Left ventricle myocardium inferior (tissue), 1 donor: ENCODE measurements around the gene TGFBR1. TPM values are rescaled to one million over a fixed set of nuclear protein-coding genes. Genes with fewer than 3 reads are reported as not detected.

Experiments used
- DNase-seq: peaks from one replicate; pipeline ENCODE4 v3.0.0-alpha.2; 2020
- H3K27ac ChIP-seq: fragments of 200-600 bp; replicated peaks from 2 replicates; pipeline ENCODE4 v1.8.0; 2021
- H3K27me3 ChIP-seq: fragments of 200-600 bp; 2 replicates; pipeline ENCODE4 v1.8.0; 2021; ENCODE audit warnings: low read depth
- H3K36me3 ChIP-seq: fragments of 200-600 bp; 2 replicates; pipeline ENCODE4 v1.8.0; 2021
- H3K4me1 ChIP-seq: fragments of 200-600 bp; 2 replicates; pipeline ENCODE4 v1.8.0; 2021
- H3K4me3 ChIP-seq: fragments of 200-600 bp; 2 replicates; pipeline ENCODE4 v1.8.0; 2021; ENCODE audit warnings: mild to moderate bottlenecking, moderate library complexity
- H3K9me3 ChIP-seq: fragments of 200-600 bp; replicated peaks from 2 replicates; pipeline ENCODE4 v1.8.0; 2021
- CTCF ChIP-seq: fragments of 200-600 bp; IDR thresholded peaks from 2 replicates; pipeline ENCODE4 v1.8.0; 2021; ENCODE audit warnings: antibody characterized with exemption, mild to moderate bottlenecking, borderline replicate concordance
- intact Hi-C: fragments of 100-400 bp; cut with micrococcal nuclease; formaldehyde crosslinking; loops from one replicate; pipeline ENCODE4 v1.11.0; 2022
- total RNA-seq: library from RNA; stranded (reverse); fragmentation: NEBNext Ultra II Directional; extraction: Animal tissue kit (Norgen Biotek cat#: 25700); gene quantifications from one replicate; pipeline ENCODE4 v1.2.1, GENCODE V29; 2021
- donor health status: DM: no; HTN: yes; CAD: no; lungs with severe emphysema.

Gene TGFBR1
- total RNA-seq, 1 donor from 2014 or later = 12.3 TPM

GRCh38 chr9:99176527-99177013, 71.7 kb downstream of the TGFBR1 start:
- Histone ChIP-seq H3K27me3 (peaks cover 3% of the 10 kb centered on the region), H3K4me1 (no peaks in the 10 kb centered on the region), H3K4me3 (no peak overlapping the region), H3K27ac (no peak overlapping the region), H3K36me3 (no peaks in the 10 kb centered on the region), H3K9me3 (no peaks in the 10 kb centered on the region)
- no peak for TF ChIP-seq CTCF
- no peak for DNase-seq
- intact Hi-C loops = no loop called here

GRCh38 chr9:99177576-99178366, 72.9 kb downstream of the TGFBR1 start:
- H3K27ac ChIP-seq = no peak overlapping the region
- intact Hi-C loops = no loop called here
- no peak overlapping the region for H3K4me3 ChIP-seq
- no peak for DNase-seq
- no peak for TF ChIP-seq CTCF
- no peaks in the 10 kb centered on the region for H3K36me3 ChIP-seq
- H3K4me1 ChIP-seq = no peaks in the 10 kb centered on the region
- no peaks in the 10 kb centered on the region for H3K9me3 ChIP-seq
- peaks cover 1% of the 10 kb centered on the region for H3K27me3 ChIP-seq

- no peak overlapping the region for H3K27ac ChIP-seq
- H3K36me3 ChIP-seq = no peaks in the 10 kb centered on the region
- H3K4me3 ChIP-seq = no peak overlapping the region
- no peak for DNase-seq
- H3K4me1 ChIP-seq = no peaks in the 10 kb centered on the region
- no peak for TF ChIP-seq CTCF
- no peaks in the 10 kb centered on the region for H3K9me3 ChIP-seq
- intact Hi-C loops = no loop called here
- no peaks in the 10 kb centered on the region for H3K27me3 ChIP-seq
These were observed 74.3 kb downstream of the TGFBR1 start for GRCh38 chr9:99178912-99179872.

GRCh38 chr9:99180199-99180598, 75.3 kb downstream of the TGFBR1 start:
- Histone ChIP-seq H3K9me3 (no peaks in the 10 kb centered on the region), H3K36me3 (no peaks in the 10 kb centered on the region), H3K27me3 (no peaks in the 10 kb centered on the region), H3K4me1 (peaks cover 8% of the 10 kb centered on the region), H3K4me3 (no peak overlapping the region), H3K27ac (no peak overlapping the region)
- intact Hi-C loops = no loop called here
- TF ChIP-seq CTCF = no peak
- no peak for DNase-seq

DNA sequence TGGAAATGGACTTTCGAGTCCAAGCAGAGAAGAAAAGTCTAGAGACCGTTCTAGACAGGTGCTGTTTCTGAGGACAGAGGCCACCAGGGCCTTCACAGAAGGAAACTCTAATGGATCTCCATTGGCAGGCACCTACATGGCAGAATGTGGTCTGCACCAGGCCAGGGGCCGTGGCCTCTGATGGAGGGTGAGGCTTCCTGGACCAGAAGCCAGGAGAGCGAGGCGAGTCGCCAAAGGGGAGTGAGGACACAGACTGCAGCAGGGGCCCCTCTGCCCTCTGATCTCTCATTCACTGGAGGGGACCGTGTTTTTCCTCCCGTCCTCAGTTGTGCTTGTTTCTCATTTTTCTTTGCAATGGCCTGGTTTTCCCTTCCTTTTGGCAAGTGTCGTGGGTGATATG, 75.7 kb downstream of the TGFBR1 start:
- no peaks in the 10 kb centered on the region for H3K27me3 ChIP-seq
- H3K36me3 ChIP-seq = no peaks in the 10 kb centered on the region
- no peak overlapping the region for H3K27ac ChIP-seq
- peaks cover 9% of the 10 kb centered on the region for H3K4me1 ChIP-seq
- H3K9me3 ChIP-seq = no peaks in the 10 kb centered on the region
- DNase-seq = no peak
- no peak for TF ChIP-seq CTCF
- H3K4me3 ChIP-seq = no peak overlapping the region
- intact Hi-C loops = no loop called here
